ENCODE measurements around the gene RPUSD1.

The RPUSD1 gene

DNA sequence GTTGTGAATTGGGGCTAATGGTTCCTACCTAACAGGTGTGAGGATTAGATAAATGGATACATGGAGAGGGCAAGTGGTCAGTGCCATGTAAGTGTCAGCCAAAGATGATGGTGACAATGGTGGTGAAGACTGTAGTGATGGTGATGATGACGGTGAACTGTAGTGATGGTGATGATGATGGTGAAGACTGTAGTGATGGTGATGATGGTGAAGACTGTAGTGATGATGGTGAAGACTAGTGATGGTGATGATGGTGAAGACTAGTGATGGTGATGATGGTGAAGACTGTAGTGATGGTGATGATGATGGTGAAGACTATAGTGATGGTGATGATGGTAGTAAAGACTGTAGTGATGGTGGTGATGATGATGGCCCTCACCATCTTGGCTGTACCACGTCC, 30.4 kb upstream of the RPUSD1 start:
- H3K4me3 ChIP-seq (ENCODE audit: low read length), result no peak overlapping the region
- TF ChIP-seq, protein P1, sequence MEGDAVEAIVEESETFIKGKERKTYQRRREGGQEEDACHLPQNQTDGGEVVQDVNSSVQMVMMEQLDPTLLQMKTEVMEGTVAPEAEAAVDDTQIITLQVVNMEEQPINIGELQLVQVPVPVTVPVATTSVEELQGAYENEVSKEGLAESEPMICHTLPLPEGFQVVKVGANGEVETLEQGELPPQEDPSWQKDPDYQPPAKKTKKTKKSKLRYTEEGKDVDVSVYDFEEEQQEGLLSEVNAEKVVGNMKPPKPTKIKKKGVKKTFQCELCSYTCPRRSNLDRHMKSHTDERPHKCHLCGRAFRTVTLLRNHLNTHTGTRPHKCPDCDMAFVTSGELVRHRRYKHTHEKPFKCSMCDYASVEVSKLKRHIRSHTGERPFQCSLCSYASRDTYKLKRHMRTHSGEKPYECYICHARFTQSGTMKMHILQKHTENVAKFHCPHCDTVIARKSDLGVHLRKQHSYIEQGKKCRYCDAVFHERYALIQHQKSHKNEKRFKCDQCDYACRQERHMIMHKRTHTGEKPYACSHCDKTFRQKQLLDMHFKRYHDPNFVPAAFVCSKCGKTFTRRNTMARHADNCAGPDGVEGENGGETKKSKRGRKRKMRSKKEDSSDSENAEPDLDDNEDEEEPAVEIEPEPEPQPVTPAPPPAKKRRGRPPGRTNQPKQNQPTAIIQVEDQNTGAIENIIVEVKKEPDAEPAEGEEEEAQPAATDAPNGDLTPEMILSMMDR (conservative IDR thresholded peaks at IDR 0.05; ENCODE audit: low read length), result no peak
- no peak for DNase-seq (ENCODE audit: low read depth)

DNA sequence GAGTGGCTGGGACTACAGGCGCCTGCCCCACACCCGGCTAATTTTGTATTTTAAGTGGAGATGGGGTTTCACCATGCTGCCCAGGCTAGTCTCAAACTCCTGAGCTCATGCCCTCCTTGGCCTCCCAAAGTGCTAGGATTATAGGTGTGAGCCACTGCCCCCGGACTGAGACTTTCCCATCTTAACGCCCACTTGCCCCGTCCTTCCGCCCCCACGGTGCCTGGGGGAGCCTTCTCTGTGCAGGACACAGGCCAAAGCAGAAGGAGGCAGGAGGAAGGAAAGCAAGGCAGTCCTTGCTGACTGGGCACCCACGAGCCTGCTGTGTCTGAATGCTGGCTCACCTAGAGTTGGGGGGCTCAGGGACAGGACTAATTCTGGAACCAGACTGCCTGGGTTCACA, 30.0 kb upstream of the RPUSD1 start:
- no peak overlapping the region for H3K4me3 ChIP-seq (ENCODE audit: low read length)
- TF ChIP-seq, protein P1 (conservative IDR thresholded peaks at IDR 0.05; ENCODE audit: low read length), result no peak
- DNase-seq (ENCODE audit: low read depth), result no peak

DNA sequence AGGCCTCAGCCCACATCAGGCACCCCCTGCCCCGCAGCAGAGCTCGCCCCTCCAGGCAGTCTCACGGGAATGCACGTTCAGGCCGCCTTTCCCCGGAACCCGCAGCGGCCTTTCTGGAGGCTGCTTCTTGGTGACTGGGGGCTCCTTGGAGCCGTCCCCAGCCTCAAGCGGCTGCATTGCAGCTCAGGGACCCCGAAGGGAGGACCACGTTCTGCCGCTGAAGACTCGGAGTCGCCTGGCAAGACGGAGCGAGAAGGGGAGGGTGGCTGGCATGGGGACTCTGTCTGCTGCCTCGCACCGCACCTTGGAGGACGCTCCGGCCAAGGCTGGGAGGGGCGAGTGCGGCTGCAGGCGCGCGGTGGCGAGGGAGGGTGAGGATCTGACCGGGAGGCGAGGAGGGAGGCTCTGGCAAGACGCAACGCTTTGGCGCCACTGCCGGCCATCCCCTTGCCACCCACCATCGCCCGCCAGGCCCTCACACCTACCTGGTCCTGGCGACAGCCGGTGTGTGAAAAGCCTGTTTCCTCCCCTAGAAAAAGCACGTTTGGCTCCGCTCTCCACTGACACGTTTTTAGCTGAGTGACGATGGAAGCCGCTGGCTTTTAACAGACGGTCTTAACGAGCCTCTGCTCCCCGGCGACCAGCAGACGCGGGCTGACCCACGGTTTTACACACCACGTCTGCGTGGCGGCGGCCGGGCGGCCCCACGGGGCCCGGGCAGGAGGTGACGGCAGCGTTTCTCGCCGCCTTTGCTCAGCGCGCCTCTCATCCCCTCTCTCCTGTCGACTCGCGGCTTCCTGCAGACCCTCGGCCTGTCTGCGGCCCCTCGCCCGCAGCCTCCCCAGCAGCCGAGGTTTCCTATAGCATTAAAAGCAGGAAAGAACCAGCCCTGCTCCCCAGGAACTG, 29.1 kb upstream of the RPUSD1 start:
- no peak overlapping the region for H3K4me3 ChIP-seq (ENCODE audit: low read length)
- DNase-seq (ENCODE audit: low read depth), result no peak
- TF ChIP-seq, protein P1 (conservative IDR thresholded peaks at IDR 0.05; ENCODE audit: low read length), result no peak

DNA sequence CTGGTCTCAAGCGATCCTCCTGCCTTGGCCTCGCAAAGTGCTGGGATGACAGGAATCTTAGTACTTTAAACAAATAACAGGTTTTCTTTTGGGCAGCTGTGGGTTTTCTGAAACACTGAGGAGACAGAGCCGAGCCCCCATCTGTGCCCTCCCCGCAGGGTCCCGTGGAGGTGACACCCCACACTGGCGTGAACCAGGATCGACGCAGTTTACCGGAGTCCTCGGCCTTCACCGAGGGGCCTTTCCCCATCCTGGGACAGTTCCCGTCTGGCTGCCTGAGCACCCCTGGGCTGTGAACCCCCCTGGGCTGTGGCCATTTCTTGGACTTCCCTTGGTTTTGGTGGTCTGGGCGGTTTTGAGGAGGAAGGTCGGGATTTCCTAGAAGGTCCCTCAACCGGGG, 27.7 kb upstream of the RPUSD1 start:
- no peak overlapping the region for H3K4me3 ChIP-seq (ENCODE audit: low read length)
- no peak for DNase-seq (ENCODE audit: low read depth)
- TF ChIP-seq, protein P1 (conservative IDR thresholded peaks at IDR 0.05; ENCODE audit: low read length), result no peak

DNA sequence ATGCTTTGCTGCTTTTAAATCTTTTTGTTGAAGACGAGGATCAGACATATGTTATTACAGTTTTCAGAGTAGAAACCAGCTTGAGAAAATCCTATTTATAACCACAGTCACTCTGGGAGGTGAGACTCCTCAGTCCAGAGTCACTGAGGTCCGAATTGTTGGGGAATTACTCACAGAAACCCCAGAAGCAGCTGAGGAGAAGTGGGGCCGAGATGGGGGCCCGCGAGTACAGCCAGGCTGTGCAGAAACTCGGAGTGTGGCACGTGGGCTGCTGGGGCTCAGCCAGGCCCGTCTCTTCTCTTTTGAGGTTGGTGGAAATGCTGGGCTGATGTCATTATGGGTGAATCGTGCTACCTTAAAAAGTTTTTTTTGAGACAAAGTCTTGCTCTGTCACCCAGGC, 26.8 kb upstream of the RPUSD1 start:
- TF ChIP-seq, protein P1 (conservative IDR thresholded peaks at IDR 0.05; ENCODE audit: low read length), result no peak
- H3K4me3 ChIP-seq (ENCODE audit: low read length), result no peak overlapping the region
- DNase-seq (ENCODE audit: low read depth), result peak; percentile 64

DNA sequence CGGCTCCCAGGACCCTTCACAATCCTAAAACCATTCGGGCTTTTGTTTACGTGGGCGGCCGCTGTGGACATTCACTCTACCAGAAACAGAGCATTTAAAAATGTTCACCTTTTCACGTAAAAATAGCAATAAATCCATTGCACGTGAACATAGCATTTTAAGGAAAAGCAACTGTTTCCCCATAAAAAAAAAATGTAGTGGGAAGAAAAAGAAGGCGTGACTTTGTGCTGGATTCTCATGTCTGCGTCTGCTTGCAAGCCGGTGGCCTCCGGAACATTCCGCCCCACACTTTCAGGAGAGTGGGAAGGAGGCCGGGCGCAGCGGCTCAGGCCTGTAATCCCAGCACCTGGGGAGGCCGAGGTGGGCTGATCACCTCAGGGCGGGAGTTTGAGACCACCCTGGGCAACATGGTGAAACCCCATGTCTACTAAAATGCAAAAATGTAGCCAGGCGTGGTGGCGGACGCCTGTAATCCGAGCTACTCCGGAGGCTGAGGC, 25.8 kb upstream of the RPUSD1 start:
- TF ChIP-seq, protein P1 (conservative IDR thresholded peaks at IDR 0.05; ENCODE audit: low read length), result no peak
- DNase-seq (ENCODE audit: low read depth), result no peak
- no peak overlapping the region for H3K4me3 ChIP-seq (ENCODE audit: low read length)
